DOHH2 (cell line): Measurements from ENCODE around the gene DNER.

Source experiments
- CTCF ChIP-seq: fragments of 200-600 bp; sonication (generic); IDR thresholded peaks from one replicate; pipeline ENCODE4 v1.5.1; 2014; ENCODE audit warnings: antibody characterized with exemption, mild to moderate bottlenecking, low read depth, low read length; ENCODE audit not compliant: poor library complexity, severe bottlenecking
- EZH2phosphoT487 ChIP-seq: fragments of 200-600 bp; sonication (generic); IDR thresholded peaks from 2 replicates; pipeline ENCODE4 v1.6.1; 2017; ENCODE audit warnings: borderline replicate concordance, mild to moderate bottlenecking, antibody characterized with exemption, low read length, moderate library complexity, mixed read lengths

- TF ChIP-seq CTCF (no peak), EZH2phosphoT487 (no peak)
These were observed 268.0 kb downstream of the DNER start for GRCh38 chr2:229446350-229446749.
